HepG2 (cell line): ENCODE results near the gene MOG. TPM values are rescaled to one million over a fixed set of nuclear protein-coding genes. Genes with fewer than 3 reads are reported as not detected.

ENCODE experiments used
- FOSL2 ChIP-seq: sonication (generic); formaldehyde crosslinking; IDR thresholded peaks from 2 replicates; pipeline ENCODE4 v1.4.0; 2020; ENCODE audit warnings: missing genetic modification reagents
- HMGA1 ChIP-seq: sonication (generic); formaldehyde crosslinking; conservative IDR thresholded peaks from 2 replicates; pipeline ENCODE4 v1.4.0; 2020; ENCODE audit warnings: missing genetic modification reagents
- RBFOX2 ChIP-seq: fragments of 200-400 bp; formaldehyde crosslinking; IDR thresholded peaks from 2 replicates; pipeline ENCODE4 v1.6.1; 2017; ENCODE audit warnings: low read depth, mild to moderate bottlenecking, low read length
- RFXANK ChIP-seq: IDR thresholded peaks from 2 replicates; pipeline ENCODE4 v1.6.1; 2016
- SMARCE1 ChIP-seq: fragments of 450-650 bp; IDR thresholded peaks from 2 replicates; pipeline ENCODE4 v1.6.1; 2017; ENCODE audit warnings: borderline replicate concordance
- TSC22D2 ChIP-seq: sonication (generic); formaldehyde crosslinking; IDR thresholded peaks from 2 replicates; pipeline ENCODE4 v1.5.1; 2020; ENCODE audit warnings: missing genetic modification reagents, mild to moderate bottlenecking, borderline replicate concordance
- ZNF839 ChIP-seq: sonication (generic); formaldehyde crosslinking; IDR thresholded peaks from 2 replicates; pipeline ENCODE4 v1.4.0; 2020; ENCODE audit warnings: missing genetic modification reagents, mild to moderate bottlenecking, borderline replicate concordance
- polyA plus RNA-seq, 8 experiments: library from polyadenylated mRNA; depleted of rRNA in 3 of 8; stranded (reverse) in 7 of 8; unstranded in 1 of 8; fragments of >200 nt; fragmentation: Illumina TruSeq in 4 of 8; extraction: Trizol in 4 of 8; gene quantifications; 2 replicates each; pipeline versions ENCODE4 v1.2.1 to v1.2.3, GENCODE V29; 2011 to 2016; ENCODE audit warnings: low read depth in 4 of 8, missing spikeins in 1 of 8, mixed read lengths in 1 of 8; ENCODE audit not compliant: insufficient read depth in 1 of 8
- total RNA-seq, 5 experiments: library from RNA; depleted of rRNA; stranded (reverse); fragments of >200 nt; fragmentation: Illumina TruSeq; extraction: Trizol; gene quantifications; 2 replicates each; pipeline ENCODE4 v1.2.3, GENCODE V29; 2016; ENCODE audit warnings: low read depth in 1 of 5
- TF ChIP-seq, protein P1 (sequence below): sonication (generic); formaldehyde crosslinking; IDR thresholded peaks from 2 replicates; pipeline ENCODE4 v1.4.0; 2020; ENCODE audit warnings: mild to moderate bottlenecking, low read depth, missing genetic modification reagents
- TF ChIP-seq, protein P2 (sequence below): sonication (generic); formaldehyde crosslinking; conservative IDR thresholded peaks from 2 replicates; pipeline ENCODE4 v1.4.0; 2020; ENCODE audit warnings: missing genetic modification reagents
- TF ChIP-seq, protein P3 (sequence below), 2 experiments: sonication (generic) in 1 of 2; formaldehyde crosslinking in 1 of 2; IDR thresholded peaks; 2 replicates each; pipeline versions ENCODE4 v1.4.0 to v1.6.1; 2016 to 2020; ENCODE audit warnings: borderline replicate concordance in 1 of 2, low read depth in 1 of 2, mild to moderate bottlenecking in 1 of 2, missing genetic modification reagents in 1 of 2
- TF ChIP-seq, protein P4 (sequence below): sonication (generic); formaldehyde crosslinking; IDR thresholded peaks from 2 replicates; pipeline ENCODE4 v1.5.0; 2020; ENCODE audit warnings: mild to moderate bottlenecking, missing genetic modification reagents, borderline replicate concordance

MOG gene
- total and polyA plus RNA-seq, 2 of the 13 experiments (the other 11 are each of a cell fraction or from before 2014, with no cell fraction given) = not detected

DNA sequence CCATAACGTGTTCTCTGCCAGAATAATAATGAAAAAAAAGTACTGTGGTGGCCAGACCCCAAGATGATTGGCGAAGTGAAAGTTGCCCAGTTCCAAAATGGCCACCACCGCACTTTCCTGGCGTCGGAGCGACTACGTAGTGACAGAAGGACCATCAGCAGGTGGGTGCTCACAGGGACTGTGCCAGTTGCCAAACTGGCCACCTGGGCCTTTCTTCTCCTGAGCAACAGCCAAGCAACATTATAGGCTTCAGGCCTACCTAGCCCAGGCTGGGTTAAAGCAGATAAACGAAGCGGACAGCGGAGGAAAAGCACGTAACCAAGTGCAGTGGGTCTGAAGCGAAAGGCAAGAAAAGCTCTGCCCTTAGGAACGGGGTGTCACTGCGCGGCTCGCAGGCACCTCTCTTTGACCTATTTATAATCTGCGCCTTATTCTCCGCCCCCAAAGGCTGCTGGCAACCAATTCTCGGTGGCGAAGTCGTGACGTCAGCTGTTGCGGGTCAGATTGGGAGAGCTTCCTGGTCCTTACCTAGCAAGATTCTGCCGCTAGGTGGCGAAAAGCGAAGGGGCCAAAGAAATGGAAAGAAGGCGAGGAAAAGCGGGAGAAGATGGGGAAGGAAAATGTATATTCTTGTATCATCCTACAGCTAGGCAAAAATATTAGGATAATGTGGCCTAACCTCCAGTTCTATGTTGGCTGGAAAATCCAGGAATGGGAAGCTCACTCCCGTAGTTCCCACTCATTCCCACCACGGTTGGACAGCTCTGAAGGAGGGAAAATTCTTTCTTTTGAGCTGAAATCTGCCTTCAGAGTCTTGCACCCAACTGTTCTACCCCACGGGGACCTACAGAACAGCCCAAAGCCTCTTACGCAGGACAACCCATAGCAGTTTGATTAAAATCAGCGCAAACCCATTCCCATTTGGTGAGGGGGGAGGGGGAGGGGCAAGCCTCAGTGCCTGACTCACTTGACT is 6.9 kb upstream of the MOG start (continued):
- TF ChIP-seq TSC22D2 (CRISPR knock-in tag) (no peak), RBFOX2 (no peak), RFXANK (peak; percentile 100), HMGA1 (CRISPR knock-in tag) (no peak), FOSL2 (0 out of 2 replicates have a peak, but pooled peaks have one; percentile 11), ZNF839 (CRISPR knock-in tag) (peak; percentile 34; the same call in 1 of the 2 replicates), SMARCE1 (no peak)
- TF ChIP-seq, protein P1, sequence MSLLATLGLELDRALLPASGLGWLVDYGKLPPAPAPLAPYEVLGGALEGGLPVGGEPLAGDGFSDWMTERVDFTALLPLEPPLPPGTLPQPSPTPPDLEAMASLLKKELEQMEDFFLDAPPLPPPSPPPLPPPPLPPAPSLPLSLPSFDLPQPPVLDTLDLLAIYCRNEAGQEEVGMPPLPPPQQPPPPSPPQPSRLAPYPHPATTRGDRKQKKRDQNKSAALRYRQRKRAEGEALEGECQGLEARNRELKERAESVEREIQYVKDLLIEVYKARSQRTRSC (CRISPR knock-in tag) = no peak
- TF ChIP-seq, protein P2, sequence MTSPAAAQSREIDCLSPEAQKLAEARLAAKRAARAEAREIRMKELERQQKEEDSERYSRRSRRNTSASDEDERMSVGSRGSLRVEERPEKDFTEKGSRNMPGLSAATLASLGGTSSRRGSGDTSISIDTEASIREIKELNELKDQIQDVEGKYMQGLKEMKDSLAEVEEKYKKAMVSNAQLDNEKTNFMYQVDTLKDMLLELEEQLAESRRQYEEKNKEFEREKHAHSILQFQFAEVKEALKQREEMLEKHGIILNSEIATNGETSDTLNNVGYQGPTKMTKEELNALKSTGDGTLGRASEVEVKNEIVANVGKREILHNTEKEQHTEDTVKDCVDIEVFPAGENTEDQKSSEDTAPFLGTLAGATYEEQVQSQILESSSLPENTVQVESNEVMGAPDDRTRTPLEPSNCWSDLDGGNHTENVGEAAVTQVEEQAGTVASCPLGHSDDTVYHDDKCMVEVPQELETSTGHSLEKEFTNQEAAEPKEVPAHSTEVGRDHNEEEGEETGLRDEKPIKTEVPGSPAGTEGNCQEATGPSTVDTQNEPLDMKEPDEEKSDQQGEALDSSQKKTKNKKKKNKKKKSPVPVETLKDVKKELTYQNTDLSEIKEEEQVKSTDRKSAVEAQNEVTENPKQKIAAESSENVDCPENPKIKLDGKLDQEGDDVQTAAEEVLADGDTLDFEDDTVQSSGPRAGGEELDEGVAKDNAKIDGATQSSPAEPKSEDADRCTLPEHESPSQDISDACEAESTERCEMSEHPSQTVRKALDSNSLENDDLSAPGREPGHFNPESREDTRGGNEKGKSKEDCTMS (CRISPR knock-in tag) = no peak
- TF ChIP-seq, protein P3, sequence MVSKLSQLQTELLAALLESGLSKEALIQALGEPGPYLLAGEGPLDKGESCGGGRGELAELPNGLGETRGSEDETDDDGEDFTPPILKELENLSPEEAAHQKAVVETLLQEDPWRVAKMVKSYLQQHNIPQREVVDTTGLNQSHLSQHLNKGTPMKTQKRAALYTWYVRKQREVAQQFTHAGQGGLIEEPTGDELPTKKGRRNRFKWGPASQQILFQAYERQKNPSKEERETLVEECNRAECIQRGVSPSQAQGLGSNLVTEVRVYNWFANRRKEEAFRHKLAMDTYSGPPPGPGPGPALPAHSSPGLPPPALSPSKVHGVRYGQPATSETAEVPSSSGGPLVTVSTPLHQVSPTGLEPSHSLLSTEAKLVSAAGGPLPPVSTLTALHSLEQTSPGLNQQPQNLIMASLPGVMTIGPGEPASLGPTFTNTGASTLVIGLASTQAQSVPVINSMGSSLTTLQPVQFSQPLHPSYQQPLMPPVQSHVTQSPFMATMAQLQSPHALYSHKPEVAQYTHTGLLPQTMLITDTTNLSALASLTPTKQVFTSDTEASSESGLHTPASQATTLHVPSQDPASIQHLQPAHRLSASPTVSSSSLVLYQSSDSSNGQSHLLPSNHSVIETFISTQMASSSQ (IDR thresholded peaks at IDR 0.05; ENCODE audit: low read depth) = no peak
- TF ChIP-seq, protein P3 (CRISPR knock-in tag; IDR thresholded peaks at IDR 0.05; ENCODE audit: borderline replicate concordance) = no peak
- TF ChIP-seq, protein P4, sequence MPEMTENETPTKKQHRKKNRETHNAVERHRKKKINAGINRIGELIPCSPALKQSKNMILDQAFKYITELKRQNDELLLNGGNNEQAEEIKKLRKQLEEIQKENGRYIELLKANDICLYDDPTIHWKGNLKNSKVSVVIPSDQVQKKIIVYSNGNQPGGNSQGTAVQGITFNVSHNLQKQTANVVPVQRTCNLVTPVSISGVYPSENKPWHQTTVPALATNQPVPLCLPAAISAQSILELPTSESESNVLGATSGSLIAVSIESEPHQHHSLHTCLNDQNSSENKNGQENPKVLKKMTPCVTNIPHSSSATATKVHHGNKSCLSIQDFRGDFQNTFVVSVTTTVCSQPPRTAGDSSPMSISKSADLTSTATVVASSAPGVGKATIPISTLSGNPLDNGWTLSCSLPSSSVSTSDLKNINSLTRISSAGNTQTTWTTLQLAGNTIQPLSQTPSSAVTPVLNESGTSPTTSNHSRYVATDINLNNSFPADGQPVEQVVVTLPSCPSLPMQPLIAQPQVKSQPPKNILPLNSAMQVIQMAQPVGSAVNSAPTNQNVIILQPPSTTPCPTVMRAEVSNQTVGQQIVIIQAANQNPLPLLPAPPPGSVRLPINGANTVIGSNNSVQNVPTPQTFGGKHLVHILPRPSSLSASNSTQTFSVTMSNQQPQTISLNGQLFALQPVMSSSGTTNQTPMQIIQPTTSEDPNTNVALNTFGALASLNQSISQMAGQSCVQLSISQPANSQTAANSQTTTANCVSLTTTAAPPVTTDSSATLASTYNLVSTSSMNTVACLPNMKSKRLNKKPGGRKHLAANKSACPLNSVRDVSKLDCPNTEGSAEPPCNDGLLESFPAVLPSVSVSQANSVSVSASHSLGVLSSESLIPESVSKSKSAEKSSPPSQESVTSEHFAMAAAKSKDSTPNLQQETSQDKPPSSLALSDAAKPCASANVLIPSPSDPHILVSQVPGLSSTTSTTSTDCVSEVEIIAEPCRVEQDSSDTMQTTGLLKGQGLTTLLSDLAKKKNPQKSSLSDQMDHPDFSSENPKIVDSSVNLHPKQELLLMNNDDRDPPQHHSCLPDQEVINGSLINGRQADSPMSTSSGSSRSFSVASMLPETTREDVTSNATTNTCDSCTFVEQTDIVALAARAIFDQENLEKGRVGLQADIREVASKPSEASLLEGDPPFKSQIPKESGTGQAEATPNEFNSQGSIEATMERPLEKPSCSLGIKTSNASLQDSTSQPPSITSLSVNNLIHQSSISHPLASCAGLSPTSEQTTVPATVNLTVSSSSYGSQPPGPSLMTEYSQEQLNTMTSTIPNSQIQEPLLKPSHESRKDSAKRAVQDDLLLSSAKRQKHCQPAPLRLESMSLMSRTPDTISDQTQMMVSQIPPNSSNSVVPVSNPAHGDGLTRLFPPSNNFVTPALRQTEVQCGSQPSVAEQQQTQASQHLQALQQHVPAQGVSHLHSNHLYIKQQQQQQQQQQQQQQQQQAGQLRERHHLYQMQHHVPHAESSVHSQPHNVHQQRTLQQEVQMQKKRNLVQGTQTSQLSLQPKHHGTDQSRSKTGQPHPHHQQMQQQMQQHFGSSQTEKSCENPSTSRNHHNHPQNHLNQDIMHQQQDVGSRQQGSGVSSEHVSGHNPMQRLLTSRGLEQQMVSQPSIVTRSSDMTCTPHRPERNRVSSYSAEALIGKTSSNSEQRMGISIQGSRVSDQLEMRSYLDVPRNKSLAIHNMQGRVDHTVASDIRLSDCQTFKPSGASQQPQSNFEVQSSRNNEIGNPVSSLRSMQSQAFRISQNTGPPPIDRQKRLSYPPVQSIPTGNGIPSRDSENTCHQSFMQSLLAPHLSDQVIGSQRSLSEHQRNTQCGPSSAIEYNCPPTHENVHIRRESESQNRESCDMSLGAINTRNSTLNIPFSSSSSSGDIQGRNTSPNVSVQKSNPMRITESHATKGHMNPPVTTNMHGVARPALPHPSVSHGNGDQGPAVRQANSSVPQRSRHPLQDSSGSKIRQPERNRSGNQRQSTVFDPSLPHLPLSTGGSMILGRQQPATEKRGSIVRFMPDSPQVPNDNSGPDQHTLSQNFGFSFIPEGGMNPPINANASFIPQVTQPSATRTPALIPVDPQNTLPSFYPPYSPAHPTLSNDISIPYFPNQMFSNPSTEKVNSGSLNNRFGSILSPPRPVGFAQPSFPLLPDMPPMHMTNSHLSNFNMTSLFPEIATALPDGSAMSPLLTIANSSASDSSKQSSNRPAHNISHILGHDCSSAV (CRISPR knock-in tag) = no peak
